ENCODE data around the gene VASH1. TPM values are rescaled to one million over a fixed set of nuclear protein-coding genes. Genes with fewer than 3 reads are reported as not detected.

Gene VASH1
- total and polyA plus RNA-seq, 8 donors, result 26.5 to 71.3 (median 49.2) TPM

DNA sequence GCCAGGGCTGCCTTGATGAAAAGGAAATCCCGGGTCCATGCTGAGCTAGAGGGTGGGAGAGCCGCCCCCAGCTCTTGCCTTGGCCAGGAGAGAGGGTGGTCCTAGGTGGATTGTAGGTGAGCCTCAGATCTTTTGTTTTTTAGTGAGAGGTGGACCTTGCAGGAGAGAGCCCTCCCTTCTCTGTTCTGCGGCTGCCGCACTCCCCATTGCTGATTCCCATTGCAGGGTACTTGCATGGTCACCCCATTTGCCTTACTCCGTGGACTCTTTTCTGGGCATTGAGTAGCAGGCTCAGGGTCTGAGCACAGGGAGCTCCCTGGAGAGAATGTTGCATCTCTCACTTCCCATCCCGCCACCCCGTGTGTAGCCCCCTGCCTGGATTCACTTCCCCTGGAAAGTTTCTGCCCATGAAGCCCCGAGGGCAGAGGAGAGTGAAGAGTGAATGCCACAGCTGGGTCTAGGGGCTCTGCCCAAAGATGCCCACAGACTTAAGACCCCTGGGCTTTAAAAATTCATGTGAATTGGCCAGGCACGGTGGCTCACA, 10.2 kb downstream of the VASH1 start:
- TF ChIP-seq, protein P1, sequence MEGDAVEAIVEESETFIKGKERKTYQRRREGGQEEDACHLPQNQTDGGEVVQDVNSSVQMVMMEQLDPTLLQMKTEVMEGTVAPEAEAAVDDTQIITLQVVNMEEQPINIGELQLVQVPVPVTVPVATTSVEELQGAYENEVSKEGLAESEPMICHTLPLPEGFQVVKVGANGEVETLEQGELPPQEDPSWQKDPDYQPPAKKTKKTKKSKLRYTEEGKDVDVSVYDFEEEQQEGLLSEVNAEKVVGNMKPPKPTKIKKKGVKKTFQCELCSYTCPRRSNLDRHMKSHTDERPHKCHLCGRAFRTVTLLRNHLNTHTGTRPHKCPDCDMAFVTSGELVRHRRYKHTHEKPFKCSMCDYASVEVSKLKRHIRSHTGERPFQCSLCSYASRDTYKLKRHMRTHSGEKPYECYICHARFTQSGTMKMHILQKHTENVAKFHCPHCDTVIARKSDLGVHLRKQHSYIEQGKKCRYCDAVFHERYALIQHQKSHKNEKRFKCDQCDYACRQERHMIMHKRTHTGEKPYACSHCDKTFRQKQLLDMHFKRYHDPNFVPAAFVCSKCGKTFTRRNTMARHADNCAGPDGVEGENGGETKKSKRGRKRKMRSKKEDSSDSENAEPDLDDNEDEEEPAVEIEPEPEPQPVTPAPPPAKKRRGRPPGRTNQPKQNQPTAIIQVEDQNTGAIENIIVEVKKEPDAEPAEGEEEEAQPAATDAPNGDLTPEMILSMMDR (IDR thresholded peaks at IDR 0.05), result no peak
- H3K4me3 ChIP-seq, result no peak overlapping the region
- H3K27me3 ChIP-seq, result no peaks in the 10 kb centered on the region
- H3K9me3 ChIP-seq, result no peaks in the 10 kb centered on the region
- DNase-seq (no peak), ATAC-seq (no peak)
- H3K4me1 ChIP-seq, result peaks cover 23 to 63% of the 10 kb centered on the region in 2 donors
- no peaks in the 10 kb centered on the region for H3K36me3 ChIP-seq
- intact Hi-C loops (cut with DNase I), result no loop called here
- H3K27ac ChIP-seq, result no peak overlapping the region

DNA sequence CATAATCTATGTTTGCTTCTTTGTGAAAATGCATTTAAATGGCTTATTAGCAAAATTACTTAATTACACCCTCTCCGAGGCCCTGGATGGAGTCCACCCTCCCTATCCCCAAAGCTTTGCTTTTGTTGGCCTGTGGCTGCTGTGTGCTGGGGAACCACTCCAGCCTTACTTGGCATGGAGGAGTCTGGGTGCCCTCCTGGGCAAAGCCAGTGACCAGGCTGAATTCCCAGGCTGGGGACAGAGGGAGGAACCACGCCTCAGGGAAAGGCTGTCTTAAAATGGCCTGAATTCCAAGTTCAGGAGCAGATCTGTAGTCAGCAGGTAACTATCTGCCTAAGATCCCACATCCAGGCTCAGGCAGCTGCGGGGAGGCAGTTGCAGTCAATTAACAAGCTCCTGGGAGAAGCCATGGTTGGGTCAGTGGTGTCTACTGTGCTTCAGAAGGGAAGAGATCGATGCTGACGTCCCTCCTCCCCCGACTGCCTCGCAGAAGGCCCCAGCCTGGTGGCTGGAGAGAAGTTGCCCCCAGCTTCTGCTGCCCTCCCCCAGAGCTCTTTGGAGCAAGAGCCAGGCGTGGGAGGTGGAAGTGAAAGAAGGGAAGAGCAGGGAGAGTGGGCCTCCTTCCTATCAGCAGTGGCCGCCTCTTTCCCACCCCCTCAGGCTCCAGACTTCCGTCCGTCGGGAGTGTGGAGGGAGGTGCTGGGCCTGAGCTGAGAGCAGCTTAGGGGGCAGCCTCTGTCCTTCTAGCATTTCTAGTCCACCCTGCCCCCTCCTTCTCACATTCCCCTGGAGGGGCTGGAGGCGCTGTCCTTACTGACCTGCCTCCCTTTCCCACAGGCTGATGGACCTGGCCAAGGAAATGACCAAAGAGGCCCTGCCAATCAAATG, 11.3 kb downstream of the VASH1 start:
- DNase-seq, result peak in 2 of 4 donors; percentile 56 to 87
- no peaks in the 10 kb centered on the region for H3K36me3 ChIP-seq
- TF ChIP-seq, protein P1 (IDR thresholded peaks at IDR 0.05), result no peak
- H3K27ac ChIP-seq, result peak overlapping the region; percentile 74 to 87
- no peak overlapping the region for H3K4me3 ChIP-seq
- no peaks in the 10 kb centered on the region for H3K27me3 ChIP-seq
- peak; percentile 68 for ATAC-seq
- H3K9me3 ChIP-seq, result no peaks in the 10 kb centered on the region
- peaks cover 23 to 65% of the 10 kb centered on the region in 2 donors for H3K4me1 ChIP-seq
- intact Hi-C loops (cut with DNase I), result no loop called here

DNA sequence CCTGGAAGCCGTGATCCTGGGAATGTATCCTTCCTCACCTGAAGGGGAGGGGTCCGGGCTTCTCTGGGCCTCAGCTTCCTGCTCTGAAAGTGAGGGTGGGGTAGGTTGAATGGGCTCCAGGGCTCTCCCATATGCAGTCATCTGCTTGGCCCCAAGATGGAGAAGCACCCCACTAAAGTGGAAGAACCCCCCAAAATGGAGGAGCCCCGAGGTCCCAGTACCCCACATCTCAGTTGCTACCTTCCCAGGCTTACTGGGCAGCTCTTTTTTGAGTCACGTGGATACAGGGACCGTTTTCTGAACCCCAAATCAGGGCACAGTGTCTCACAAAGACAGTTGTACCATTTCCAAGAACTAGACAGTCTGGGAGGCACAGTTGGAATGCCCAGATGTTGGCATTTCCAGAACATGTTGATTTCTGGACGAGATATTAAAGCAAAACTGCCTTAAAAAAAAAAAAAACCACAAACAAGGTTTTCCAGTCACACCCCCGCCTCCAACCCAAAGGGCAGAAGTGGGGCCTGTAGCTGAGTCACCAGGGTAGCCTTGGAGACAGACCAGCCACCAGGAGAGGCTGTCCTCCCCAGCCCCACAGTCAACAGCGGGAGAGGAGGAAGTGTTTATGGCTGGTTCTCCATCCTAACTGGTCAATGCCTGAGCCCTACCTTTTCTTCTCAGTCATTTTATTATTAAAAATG, 12.1 kb downstream of the VASH1 start:
- intact Hi-C loops (cut with DNase I), result no loop called here
- Histone ChIP-seq H3K4me1 (peaks cover 20 to 62% of the 10 kb centered on the region in 2 donors), H3K36me3 (no peaks in the 10 kb centered on the region), H3K27me3 (no peaks in the 10 kb centered on the region), H3K9me3 (no peaks in the 10 kb centered on the region), H3K27ac (peak overlapping the region; percentile 74 to 87), H3K4me3 (no peak overlapping the region)
- ATAC-seq, result peak; percentile 87
- peak in 1 of 4 donors; percentile 90 for DNase-seq
- TF ChIP-seq, protein P1 (IDR thresholded peaks at IDR 0.05), result no peak

DNA sequence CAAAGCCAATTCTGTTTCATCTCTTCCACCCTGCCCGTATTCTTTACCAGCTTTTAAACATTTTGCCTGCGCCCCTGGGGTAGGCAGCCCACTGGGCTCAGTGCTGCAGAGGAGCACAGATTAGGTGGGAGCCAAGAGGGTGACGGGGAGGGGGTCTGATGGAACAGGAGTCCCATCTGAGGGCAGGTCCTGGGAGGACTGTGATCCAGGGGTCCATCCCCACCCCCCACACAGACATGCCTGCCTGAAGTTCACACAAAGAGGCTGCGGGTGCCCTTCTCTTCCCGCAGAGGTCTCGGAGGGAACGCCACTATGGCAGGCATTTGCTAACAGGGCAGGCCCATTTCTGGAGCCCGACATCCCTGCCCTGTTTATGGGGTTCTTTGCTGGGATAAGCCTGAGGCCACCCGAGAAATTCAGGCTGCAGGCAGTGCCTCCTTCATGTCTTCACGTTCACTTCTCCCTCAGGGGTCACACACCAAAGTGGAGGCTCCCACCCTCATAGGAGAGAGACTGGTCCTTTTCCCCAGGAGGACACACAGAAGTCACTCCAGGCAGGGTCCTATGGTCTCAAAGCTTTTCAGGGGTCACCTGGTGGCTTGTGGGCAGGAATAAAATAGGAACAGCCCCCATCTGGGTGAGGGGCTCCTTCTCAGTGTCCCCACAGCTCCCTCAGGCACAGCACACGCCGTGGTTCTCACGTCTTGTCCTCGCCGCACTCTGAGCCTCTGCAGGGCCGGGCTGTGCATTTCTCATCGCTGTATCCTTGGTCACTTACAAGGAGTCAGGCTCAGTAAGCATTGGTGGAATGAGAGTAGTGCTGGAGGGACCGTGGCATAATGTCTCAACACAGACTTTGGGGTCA, 12.9 kb downstream of the VASH1 start:
- no peaks in the 10 kb centered on the region for H3K27me3 ChIP-seq
- intact Hi-C loops (cut with DNase I), result no loop called here
- no peaks in the 10 kb centered on the region for H3K36me3 ChIP-seq
- no peaks in the 10 kb centered on the region for H3K9me3 ChIP-seq
- peak overlapping the region; percentile 74 to 87 for H3K27ac ChIP-seq
- H3K4me1 ChIP-seq, result peaks cover 20 to 54% of the 10 kb centered on the region in 2 donors
- TF ChIP-seq, protein P1 (IDR thresholded peaks at IDR 0.05), result no peak
- ATAC-seq (no peak), DNase-seq (no peak)
- H3K4me3 ChIP-seq, result no peak overlapping the region
